ENCODE measurements around the gene CYP4F3.
"Not testable (repeated sequence)": the region's sequence is repeated elsewhere in the genome, so short reads cannot be mapped to it uniquely, and the experiment has no call there.

CYP4F3 gene

DNA sequence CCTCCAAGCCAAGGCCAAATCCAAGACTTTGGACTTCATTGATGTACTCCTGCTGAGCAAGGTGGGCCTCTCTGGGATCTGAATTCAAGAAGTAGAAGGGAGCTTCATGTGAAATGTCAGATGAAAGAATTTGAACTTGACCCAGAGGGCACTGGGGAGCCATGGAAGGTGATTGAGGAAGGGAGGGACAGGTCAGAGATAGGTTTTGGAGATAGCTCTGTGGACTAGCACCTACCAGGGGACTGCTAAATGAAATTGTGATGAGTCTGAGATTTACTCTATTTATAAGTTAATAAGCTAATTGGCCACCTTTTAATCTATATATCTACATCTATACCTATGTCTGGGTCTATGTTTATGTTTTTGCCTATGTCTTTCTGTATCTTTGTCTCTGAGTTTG lies 9.4 kb downstream of the CYP4F3 start:
- H3K4ac ChIP-seq (ENCODE audit: low read depth, low read length); H4K12ac ChIP-seq (ENCODE audit: low read depth, low read length); H3K4me3 ChIP-seq (ENCODE audit: low read depth, low read length); H3K36me3 ChIP-seq (ENCODE audit: control insufficient read depth in 1 of 2, insufficient read depth in 2 of 2, low read length in 2 of 2); H3K4me1 ChIP-seq (ENCODE audit: control insufficient read depth in 1 of 2, insufficient read depth in 2 of 2, low read length in 2 of 2); H4K91ac ChIP-seq (ENCODE audit: low read depth, low read length); H2BK120ac ChIP-seq (ENCODE audit: insufficient read depth, low read length, poor library complexity); H2BK12ac ChIP-seq (ENCODE audit: low read length); H2AFZ ChIP-seq (ENCODE audit: insufficient read depth, low read length, poor library complexity); H4K8ac ChIP-seq (ENCODE audit: low read depth, low read length); H3K23ac ChIP-seq (ENCODE audit: low read length); H3K4me2 ChIP-seq (ENCODE audit: low read length); H3K18ac ChIP-seq (ENCODE audit: low read length); H3K27me3 ChIP-seq (ENCODE audit: insufficient read depth, low read length); H3K79me1 ChIP-seq (ENCODE audit: low read length); H3K27ac ChIP-seq (ENCODE audit: low read depth, low read length); H3K79me2 ChIP-seq (ENCODE audit: control insufficient read depth, insufficient read depth, low read length, poor library complexity); H3K14ac ChIP-seq (ENCODE audit: low read length); H2AK5ac ChIP-seq (ENCODE audit: low read length); H2BK5ac ChIP-seq (ENCODE audit: low read depth, low read length, poor library complexity); H3K9ac ChIP-seq (ENCODE audit: low read length); DNase-seq: not testable (repeated sequence)
- peaks cover 45% of the 10 kb centered on the region for H3K9me3 ChIP-seq (ENCODE audit: insufficient read depth, low read depth, low read length)

DNA sequence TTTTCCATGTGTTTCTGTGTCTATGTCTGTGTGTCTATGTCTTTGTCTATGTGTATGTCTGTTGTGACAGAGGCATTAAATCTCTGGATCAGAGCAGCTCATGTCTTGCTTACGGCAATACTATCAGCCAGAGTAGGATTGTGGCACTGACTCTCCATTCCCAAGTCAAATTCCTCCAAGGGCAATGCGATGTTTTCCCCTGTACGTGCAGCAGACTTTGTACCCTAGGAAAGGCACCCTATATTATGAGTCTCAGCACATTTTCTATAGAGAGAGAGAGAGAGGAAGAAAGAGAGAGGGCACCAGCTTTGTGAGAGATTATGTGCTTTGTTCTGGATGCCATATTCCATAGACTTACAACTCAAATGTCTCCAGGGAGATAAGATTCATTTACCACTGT lies 11.1 kb downstream of the CYP4F3 start:
- H3K79me1 ChIP-seq (ENCODE audit: low read length): no peaks in the 10 kb centered on the region
- H3K4ac ChIP-seq (ENCODE audit: low read depth, low read length): no peak overlapping the region
- no peak overlapping the region for H4K12ac ChIP-seq (ENCODE audit: low read depth, low read length)
- no peak overlapping the region for H2AK5ac ChIP-seq (ENCODE audit: low read length)
- H3K23ac ChIP-seq (ENCODE audit: low read length): no peak overlapping the region
- H2BK5ac ChIP-seq (ENCODE audit: low read depth, low read length, poor library complexity): no peak overlapping the region
- no peak overlapping the region for H3K18ac ChIP-seq (ENCODE audit: low read length)
- no peaks in the 10 kb centered on the region for H3K27me3 ChIP-seq (ENCODE audit: insufficient read depth, low read length)
- no peak overlapping the region for H3K9ac ChIP-seq (ENCODE audit: low read length)
- H3K4me2 ChIP-seq (ENCODE audit: low read length): no peak overlapping the region
- H3K4me1 ChIP-seq (ENCODE audit: control insufficient read depth in 1 of 2, insufficient read depth in 2 of 2, low read length in 2 of 2): no peaks in the 10 kb centered on the region
- no peak overlapping the region for H2BK120ac ChIP-seq (ENCODE audit: insufficient read depth, low read length, poor library complexity)
- no peak overlapping the region for H2BK12ac ChIP-seq (ENCODE audit: low read length)
- H3K9me3 ChIP-seq (ENCODE audit: insufficient read depth, low read depth, low read length): peaks cover 32% of the 10 kb centered on the region
- no peak for DNase-seq
- H3K4me3 ChIP-seq (ENCODE audit: low read depth, low read length): no peak overlapping the region
- no peaks in the 10 kb centered on the region for H3K79me2 ChIP-seq (ENCODE audit: control insufficient read depth, insufficient read depth, low read length, poor library complexity)
- H3K14ac ChIP-seq (ENCODE audit: low read length): no peak overlapping the region
- H3K27ac ChIP-seq (ENCODE audit: low read depth, low read length): no peak overlapping the region
- no CpG with 5 or more reads among the region's 3 CpGs for WGBS (ENCODE audit: extremely low coverage, insufficient coverage, insufficient read length)
- H3K36me3 ChIP-seq (ENCODE audit: control insufficient read depth in 1 of 2, insufficient read depth in 2 of 2, low read length in 2 of 2): no peaks in the 10 kb centered on the region
- H2AFZ ChIP-seq (ENCODE audit: insufficient read depth, low read length, poor library complexity): no peak overlapping the region
- no peak overlapping the region for H4K91ac ChIP-seq (ENCODE audit: low read depth, low read length)
- no peak overlapping the region for H4K8ac ChIP-seq (ENCODE audit: low read depth, low read length)

GRCh38 chr19:15652559-15653278 lies 12.0 kb downstream of the CYP4F3 start:
- Histone ChIP-seq H3K4me3 (ENCODE audit: low read depth, low read length) (no peak overlapping the region), H3K4me1 (ENCODE audit: control insufficient read depth in 1 of 2, insufficient read depth in 2 of 2, low read length in 2 of 2) (no peaks in the 10 kb centered on the region), H3K18ac (ENCODE audit: low read length) (no peak overlapping the region), H3K9ac (ENCODE audit: low read length) (no peak overlapping the region), H2AFZ (ENCODE audit: insufficient read depth, low read length, poor library complexity) (no peak overlapping the region), H4K91ac (ENCODE audit: low read depth, low read length) (no peak overlapping the region), H3K14ac (ENCODE audit: low read length) (no peak overlapping the region), H3K23ac (ENCODE audit: low read length) (no peak overlapping the region), H2BK120ac (ENCODE audit: insufficient read depth, low read length, poor library complexity) (no peak overlapping the region), H4K8ac (ENCODE audit: low read depth, low read length) (no peak overlapping the region), H3K36me3 (ENCODE audit: control insufficient read depth in 1 of 2, insufficient read depth in 2 of 2, low read length in 2 of 2) (no peaks in the 10 kb centered on the region), H3K4ac (ENCODE audit: low read depth, low read length) (no peak overlapping the region), H3K79me1 (ENCODE audit: low read length) (no peaks in the 10 kb centered on the region), H2AK5ac (ENCODE audit: low read length) (no peak overlapping the region), H3K4me2 (ENCODE audit: low read length) (no peak overlapping the region), H3K27me3 (ENCODE audit: insufficient read depth, low read length) (no peaks in the 10 kb centered on the region), H3K27ac (ENCODE audit: low read depth, low read length) (no peak overlapping the region), H4K12ac (ENCODE audit: low read depth, low read length) (no peak overlapping the region), H3K9me3 (ENCODE audit: insufficient read depth, low read depth, low read length) (peaks cover 22% of the 10 kb centered on the region), H3K79me2 (ENCODE audit: control insufficient read depth, insufficient read depth, low read length, poor library complexity) (no peaks in the 10 kb centered on the region), H2BK5ac (ENCODE audit: low read depth, low read length, poor library complexity) (no peak overlapping the region), H2BK12ac (ENCODE audit: low read length) (no peak overlapping the region)
- DNase-seq: no peak
- no CpG with 5 or more reads among the region's 8 CpGs for WGBS (ENCODE audit: extremely low coverage, insufficient coverage, insufficient read length)

DNA sequence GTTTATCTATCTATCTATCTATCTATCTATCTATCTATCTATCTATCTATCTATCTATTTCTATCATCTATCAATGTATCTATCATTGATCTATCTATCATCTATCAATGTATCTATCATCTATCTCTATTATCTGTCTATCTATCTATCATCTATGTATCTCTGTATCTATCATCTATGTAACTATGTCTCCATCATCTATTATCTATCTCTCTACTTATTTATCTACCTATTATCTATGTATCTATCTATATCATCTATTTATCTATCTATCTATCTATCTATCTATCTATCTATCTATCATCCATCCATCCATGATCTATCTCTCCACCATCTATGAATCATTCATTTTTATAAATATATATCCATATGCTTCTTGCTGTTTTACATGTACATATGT lies 15.8 kb downstream of the CYP4F3 start:
- Histone ChIP-seq H4K8ac (ENCODE audit: low read depth, low read length) (no peak overlapping the region), H2AFZ (ENCODE audit: insufficient read depth, low read length, poor library complexity) (no peak overlapping the region), H2BK120ac (ENCODE audit: insufficient read depth, low read length, poor library complexity) (no peak overlapping the region), H2BK12ac (ENCODE audit: low read length) (no peak overlapping the region), H3K27ac (ENCODE audit: low read depth, low read length) (no peak overlapping the region), H3K4me2 (ENCODE audit: low read length) (no peak overlapping the region), H3K18ac (ENCODE audit: low read length) (no peak overlapping the region), H3K4me1 (ENCODE audit: control insufficient read depth in 1 of 2, insufficient read depth in 2 of 2, low read length in 2 of 2) (no peaks in the 10 kb centered on the region), H3K27me3 (ENCODE audit: insufficient read depth, low read length) (no peaks in the 10 kb centered on the region), H3K4me3 (ENCODE audit: low read depth, low read length) (no peak overlapping the region), H4K12ac (ENCODE audit: low read depth, low read length) (no peak overlapping the region), H3K23ac (ENCODE audit: low read length) (no peak overlapping the region), H2BK5ac (ENCODE audit: low read depth, low read length, poor library complexity) (no peak overlapping the region), H3K9me3 (ENCODE audit: insufficient read depth, low read depth, low read length) (peaks cover 28% of the 10 kb centered on the region), H4K91ac (ENCODE audit: low read depth, low read length) (no peak overlapping the region), H3K9ac (ENCODE audit: low read length) (no peak overlapping the region), H3K4ac (ENCODE audit: low read depth, low read length) (no peak overlapping the region), H3K79me2 (ENCODE audit: control insufficient read depth, insufficient read depth, low read length, poor library complexity) (no peaks in the 10 kb centered on the region), H3K36me3 (ENCODE audit: control insufficient read depth in 1 of 2, insufficient read depth in 2 of 2, low read length in 2 of 2) (no peaks in the 10 kb centered on the region), H3K14ac (ENCODE audit: low read length) (no peak overlapping the region), H2AK5ac (ENCODE audit: low read length) (no peak overlapping the region), H3K79me1 (ENCODE audit: low read length) (no peaks in the 10 kb centered on the region)
- no peak for DNase-seq
